ENCODE measurements around the gene FAN1. TPM values are rescaled to one million over a fixed set of nuclear protein-coding genes. Genes with fewer than 3 reads are reported as not detected.

The FAN1 gene
- total RNA-seq, 1 donor from 2014 or later, result 17.5 TPM

GRCh38 chr15:30974112-30974511 is 70.4 kb downstream of the FAN1 start:
- H3K27me3 Mint-ChIP-seq (ENCODE audit: unreplicated experiment), result no peaks in the 10 kb centered on the region
- H3K9me3 Mint-ChIP-seq (ENCODE audit: unreplicated experiment), result no peaks in the 10 kb centered on the region
- H3K4me1 Mint-ChIP-seq (ENCODE audit: unreplicated experiment), result no peaks in the 10 kb centered on the region
- no peak overlapping the region for H3K4me3 Mint-ChIP-seq (ENCODE audit: unreplicated experiment)
- no peak overlapping the region for H3K27ac Mint-ChIP-seq (ENCODE audit: unreplicated experiment)
- TF ChIP-seq CTCF (IDR thresholded peaks at IDR 0.05; ENCODE audit: unreplicated experiment), result no peak
- H3K36me3 Mint-ChIP-seq (ENCODE audit: low read depth, unreplicated experiment), result peaks cover 3% of the 10 kb centered on the region
- no peak for DNase-seq (ENCODE audit: low spot score)

- no peak overlapping the region for H3K27ac Mint-ChIP-seq (ENCODE audit: unreplicated experiment)
- no peaks in the 10 kb centered on the region for H3K27me3 Mint-ChIP-seq (ENCODE audit: unreplicated experiment)
- peaks cover 3% of the 10 kb centered on the region for H3K36me3 Mint-ChIP-seq (ENCODE audit: low read depth, unreplicated experiment)
- no peak for DNase-seq (ENCODE audit: low spot score)
- peaks cover 3% of the 10 kb centered on the region for H3K4me1 Mint-ChIP-seq (ENCODE audit: unreplicated experiment)
- H3K4me3 Mint-ChIP-seq (ENCODE audit: unreplicated experiment), result no peak overlapping the region
- no peak for TF ChIP-seq CTCF (IDR thresholded peaks at IDR 0.05; ENCODE audit: unreplicated experiment)
- H3K9me3 Mint-ChIP-seq (ENCODE audit: unreplicated experiment), result no peaks in the 10 kb centered on the region
These were observed 74.6 kb downstream of the FAN1 start for GRCh38 chr15:30978328-30978727.

- Mint-ChIP-seq H3K27ac (ENCODE audit: unreplicated experiment) (no peak overlapping the region), H3K27me3 (ENCODE audit: unreplicated experiment) (peaks cover 4% of the 10 kb centered on the region), H3K4me3 (ENCODE audit: unreplicated experiment) (no peak overlapping the region), H3K4me1 (ENCODE audit: unreplicated experiment) (peaks cover 3% of the 10 kb centered on the region), H3K36me3 (ENCODE audit: low read depth, unreplicated experiment) (no peaks in the 10 kb centered on the region), H3K9me3 (ENCODE audit: unreplicated experiment) (no peaks in the 10 kb centered on the region)
- TF ChIP-seq CTCF (IDR thresholded peaks at IDR 0.05; ENCODE audit: unreplicated experiment), result no peak
- no peak for DNase-seq (ENCODE audit: low spot score)
These were observed 75.7 kb downstream of the FAN1 start for GRCh38 chr15:30979457-30979856.

- Mint-ChIP-seq H3K4me3 (ENCODE audit: unreplicated experiment) (no peak overlapping the region), H3K9me3 (ENCODE audit: unreplicated experiment) (no peaks in the 10 kb centered on the region), H3K27ac (ENCODE audit: unreplicated experiment) (no peak overlapping the region), H3K4me1 (ENCODE audit: unreplicated experiment) (peaks cover 13% of the 10 kb centered on the region), H3K36me3 (ENCODE audit: low read depth, unreplicated experiment) (peaks cover 3% of the 10 kb centered on the region), H3K27me3 (ENCODE audit: unreplicated experiment) (peaks cover 4% of the 10 kb centered on the region)
- DNase-seq (ENCODE audit: low spot score), result no peak
- no peak for TF ChIP-seq CTCF (IDR thresholded peaks at IDR 0.05; ENCODE audit: unreplicated experiment)
These were observed 80.4 kb downstream of the FAN1 start for GRCh38 chr15:30984118-30984517.

GRCh38 chr15:30984542-30984941 is 80.8 kb downstream of the FAN1 start:
- no peaks in the 10 kb centered on the region for H3K9me3 Mint-ChIP-seq (ENCODE audit: unreplicated experiment)
- H3K27ac Mint-ChIP-seq (ENCODE audit: unreplicated experiment), result no peak overlapping the region
- no peak for DNase-seq (ENCODE audit: low spot score)
- H3K4me1 Mint-ChIP-seq (ENCODE audit: unreplicated experiment), result peaks cover 10% of the 10 kb centered on the region
- H3K36me3 Mint-ChIP-seq (ENCODE audit: low read depth, unreplicated experiment), result peaks cover 3% of the 10 kb centered on the region
- peaks cover 4% of the 10 kb centered on the region for H3K27me3 Mint-ChIP-seq (ENCODE audit: unreplicated experiment)
- TF ChIP-seq CTCF (IDR thresholded peaks at IDR 0.05; ENCODE audit: unreplicated experiment), result no peak
- no peak overlapping the region for H3K4me3 Mint-ChIP-seq (ENCODE audit: unreplicated experiment)
